ENCODE measurements around the gene ARHGAP18.

Gene ARHGAP18

GRCh38 chr6:129593233-129593564 is 116.8 kb downstream of the ARHGAP18 start:
- no peak overlapping the region for H3K27ac ChIP-seq (ENCODE audit: low read depth, low read length)
- no peak overlapping the region for H3K4me3 ChIP-seq (ENCODE audit: insufficient read depth, low read length, poor library complexity, severe bottlenecking)
- no peak overlapping the region for H3K9ac ChIP-seq (ENCODE audit: low read length)
- H3K79me2 ChIP-seq (ENCODE audit: insufficient read depth, low read length), result no peaks in the 10 kb centered on the region
- TF ChIP-seq EZH2phosphoT487 (conservative IDR thresholded peaks at IDR 0.05; ENCODE audit: low read length) (no peak), CTCF (IDR thresholded peaks at IDR 0.05; ENCODE audit: insufficient read depth, low read length, poor library complexity, severe bottlenecking) (no peak)
- H3F3A ChIP-seq (ENCODE audit: insufficient read depth), result no peaks in the 10 kb centered on the region
- H3K9me2 ChIP-seq (replicated peaks; ENCODE audit: insufficient read depth, low read length), result no peaks in the 10 kb centered on the region
- H2AFZ ChIP-seq (ENCODE audit: low read depth, low read length, severe bottlenecking), result no peak overlapping the region
- H4K20me1 ChIP-seq (ENCODE audit: low read depth, low read length), result no peaks in the 10 kb centered on the region
- H3K9me3 ChIP-seq (ENCODE audit: insufficient read depth, low read length), result no peaks in the 10 kb centered on the region
- H3K36me3 ChIP-seq (ENCODE audit: low read length), result no peaks in the 10 kb centered on the region
- no peaks in the 10 kb centered on the region for H3K27me3 ChIP-seq (ENCODE audit: low read length)
- no peak overlapping the region for H3K4me2 ChIP-seq (ENCODE audit: low read depth, low read length, poor library complexity, severe bottlenecking)

GRCh38 chr6:129592516-129593232 is 117.3 kb downstream of the ARHGAP18 start:
- Histone ChIP-seq H3K79me2 (ENCODE audit: insufficient read depth, low read length) (no peaks in the 10 kb centered on the region), H3K36me3 (ENCODE audit: low read length) (no peaks in the 10 kb centered on the region), H3K4me3 (ENCODE audit: insufficient read depth, low read length, poor library complexity, severe bottlenecking) (no peak overlapping the region), H4K20me1 (ENCODE audit: low read depth, low read length) (no peaks in the 10 kb centered on the region), H3K27ac (ENCODE audit: low read depth, low read length) (no peak overlapping the region), H3K9ac (ENCODE audit: low read length) (no peak overlapping the region), H3K9me3 (ENCODE audit: insufficient read depth, low read length) (no peaks in the 10 kb centered on the region), H2AFZ (ENCODE audit: low read depth, low read length, severe bottlenecking) (no peak overlapping the region), H3K9me2 (replicated peaks; ENCODE audit: insufficient read depth, low read length) (no peaks in the 10 kb centered on the region), H3K4me2 (ENCODE audit: low read depth, low read length, poor library complexity, severe bottlenecking) (no peak overlapping the region), H3K27me3 (ENCODE audit: low read length) (no peaks in the 10 kb centered on the region), H3F3A (ENCODE audit: insufficient read depth) (no peaks in the 10 kb centered on the region)
- TF ChIP-seq EZH2phosphoT487 (conservative IDR thresholded peaks at IDR 0.05; ENCODE audit: low read length) (no peak), CTCF (IDR thresholded peaks at IDR 0.05; ENCODE audit: insufficient read depth, low read length, poor library complexity, severe bottlenecking) (no peak)

GRCh38 chr6:129590408-129591022 is 119.5 kb downstream of the ARHGAP18 start:
- TF ChIP-seq EZH2phosphoT487 (conservative IDR thresholded peaks at IDR 0.05; ENCODE audit: low read length) (no peak), CTCF (IDR thresholded peaks at IDR 0.05; ENCODE audit: insufficient read depth, low read length, poor library complexity, severe bottlenecking) (no peak)
- Histone ChIP-seq H3K9me2 (replicated peaks; ENCODE audit: insufficient read depth, low read length) (no peaks in the 10 kb centered on the region), H3K4me2 (ENCODE audit: low read depth, low read length, poor library complexity, severe bottlenecking) (no peak overlapping the region), H3K4me3 (ENCODE audit: insufficient read depth, low read length, poor library complexity, severe bottlenecking) (no peak overlapping the region), H3K36me3 (ENCODE audit: low read length) (no peaks in the 10 kb centered on the region), H3K27ac (ENCODE audit: low read depth, low read length) (no peak overlapping the region), H3K9me3 (ENCODE audit: insufficient read depth, low read length) (no peaks in the 10 kb centered on the region), H3K9ac (ENCODE audit: low read length) (no peak overlapping the region), H3K27me3 (ENCODE audit: low read length) (no peaks in the 10 kb centered on the region), H2AFZ (ENCODE audit: low read depth, low read length, severe bottlenecking) (no peak overlapping the region), H3F3A (ENCODE audit: insufficient read depth) (no peaks in the 10 kb centered on the region), H3K79me2 (ENCODE audit: insufficient read depth, low read length) (no peaks in the 10 kb centered on the region), H4K20me1 (ENCODE audit: low read depth, low read length) (no peaks in the 10 kb centered on the region)

Measured in SU-DHL-6 (cell line).